Measurements from ENCODE around the gene C2orf92.

Gene C2orf92

GRCh38 chr2:97646977-97647376, 22.5 kb upstream of the C2orf92 start:
- TF ChIP-seq FOXP2 (optimal IDR thresholded peaks at IDR 0.05; ENCODE audit: borderline replicate concordance, extremely low read depth, extremely low read length, insufficient read depth) (no peak), POLR2AphosphoS5 (IDR thresholded peaks at IDR 0.05; ENCODE audit: low read depth, low read length) (no peak), SIN3A (IDR thresholded peaks at IDR 0.05; ENCODE audit: borderline replicate concordance, insufficient read depth, low read length) (no peak), TAF1 (IDR thresholded peaks at IDR 0.05; ENCODE audit: borderline replicate concordance, insufficient read depth, low read length) (no peak), REST (IDR thresholded peaks at IDR 0.05; ENCODE audit: insufficient read depth in 1 of 2, low read depth in 2 of 2, low read length in 2 of 2) (no peak)

GRCh38 chr2:97651114-97651513, 18.4 kb upstream of the C2orf92 start:
- TF ChIP-seq POLR2AphosphoS5 (IDR thresholded peaks at IDR 0.05; ENCODE audit: low read depth, low read length) (no peak), REST (IDR thresholded peaks at IDR 0.05; ENCODE audit: insufficient read depth in 1 of 2, low read depth in 2 of 2, low read length in 2 of 2) (no peak), TAF1 (IDR thresholded peaks at IDR 0.05; ENCODE audit: borderline replicate concordance, insufficient read depth, low read length) (no peak)

- TF ChIP-seq SIN3A (IDR thresholded peaks at IDR 0.05; ENCODE audit: borderline replicate concordance, insufficient read depth, low read length): no peak
- no peak for TF ChIP-seq TAF1 (IDR thresholded peaks at IDR 0.05; ENCODE audit: borderline replicate concordance, insufficient read depth, low read length)
- TF ChIP-seq REST (IDR thresholded peaks at IDR 0.05; ENCODE audit: insufficient read depth in 1 of 2, low read depth in 2 of 2, low read length in 2 of 2): no peak
- TF ChIP-seq POLR2AphosphoS5 (IDR thresholded peaks at IDR 0.05; ENCODE audit: low read depth, low read length): no peak; the same call in 1 of the 2 replicates
- TF ChIP-seq FOXP2 (optimal IDR thresholded peaks at IDR 0.05; ENCODE audit: borderline replicate concordance, extremely low read depth, extremely low read length, insufficient read depth): no peak
Observed at GRCh38 chr2:97653473-97653872, 16.0 kb upstream of the C2orf92 start.

GRCh38 chr2:97653874-97654273, 15.6 kb upstream of the C2orf92 start:
- no peak for TF ChIP-seq POLR2AphosphoS5 (IDR thresholded peaks at IDR 0.05; ENCODE audit: low read depth, low read length)
- no peak for TF ChIP-seq SIN3A (IDR thresholded peaks at IDR 0.05; ENCODE audit: borderline replicate concordance, insufficient read depth, low read length)
- no peak for TF ChIP-seq REST (IDR thresholded peaks at IDR 0.05; ENCODE audit: insufficient read depth in 1 of 2, low read depth in 2 of 2, low read length in 2 of 2)
- TF ChIP-seq TAF1 (IDR thresholded peaks at IDR 0.05; ENCODE audit: borderline replicate concordance, insufficient read depth, low read length): no peak
- no peak for TF ChIP-seq FOXP2 (optimal IDR thresholded peaks at IDR 0.05; ENCODE audit: borderline replicate concordance, extremely low read depth, extremely low read length, insufficient read depth)

- TF ChIP-seq SIN3A (IDR thresholded peaks at IDR 0.05; ENCODE audit: borderline replicate concordance, insufficient read depth, low read length): no peak
- no peak for TF ChIP-seq FOXP2 (optimal IDR thresholded peaks at IDR 0.05; ENCODE audit: borderline replicate concordance, extremely low read depth, extremely low read length, insufficient read depth)
- no peak for TF ChIP-seq TAF1 (IDR thresholded peaks at IDR 0.05; ENCODE audit: borderline replicate concordance, insufficient read depth, low read length)
- no peak for TF ChIP-seq REST (IDR thresholded peaks at IDR 0.05; ENCODE audit: insufficient read depth in 1 of 2, low read depth in 2 of 2, low read length in 2 of 2)
- no peak for TF ChIP-seq POLR2AphosphoS5 (IDR thresholded peaks at IDR 0.05; ENCODE audit: low read depth, low read length)
Observed at GRCh38 chr2:97654309-97654708, 15.2 kb upstream of the C2orf92 start.

Data from PFSK-1 (cell line).